PC-9 (cell line): Measurements from ENCODE around the gene FAM177B.

Experiments
- EZH2 ChIP-seq: fragments of 200-600 bp; sonication (generic); IDR thresholded peaks from 2 replicates; pipeline ENCODE4 v1.8.0; 2017; ENCODE audit warnings: antibody characterized with exemption, low read depth
- TF ChIP-seq, protein P1 (sequence below): fragments of 200-600 bp; sonication (generic); conservative IDR thresholded peaks from 2 replicates; pipeline ENCODE4 v1.6.1; 2017; ENCODE audit warnings: mixed run types, antibody characterized with exemption, mild to moderate bottlenecking, moderate library complexity

DNA sequence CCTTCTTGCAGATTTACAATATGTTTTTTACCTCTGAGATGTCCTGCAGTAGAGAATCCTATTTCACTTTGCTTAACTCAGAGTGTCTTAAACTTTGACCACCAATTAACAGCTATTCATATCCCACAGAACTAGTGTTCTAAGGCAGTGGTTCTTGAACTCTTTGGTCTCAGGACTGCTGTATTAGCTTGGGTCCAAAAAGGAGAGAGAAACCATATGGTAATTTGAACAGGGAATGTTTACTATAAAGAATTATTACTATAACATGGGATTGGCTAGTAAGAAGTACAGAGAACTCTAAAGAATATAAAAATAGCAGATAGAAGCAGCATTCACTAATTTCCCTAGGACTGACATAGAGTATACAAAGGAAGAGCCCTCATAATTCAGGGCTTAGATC lies 31.6 kb downstream of the FAM177B start:
- TF ChIP-seq, protein P1, sequence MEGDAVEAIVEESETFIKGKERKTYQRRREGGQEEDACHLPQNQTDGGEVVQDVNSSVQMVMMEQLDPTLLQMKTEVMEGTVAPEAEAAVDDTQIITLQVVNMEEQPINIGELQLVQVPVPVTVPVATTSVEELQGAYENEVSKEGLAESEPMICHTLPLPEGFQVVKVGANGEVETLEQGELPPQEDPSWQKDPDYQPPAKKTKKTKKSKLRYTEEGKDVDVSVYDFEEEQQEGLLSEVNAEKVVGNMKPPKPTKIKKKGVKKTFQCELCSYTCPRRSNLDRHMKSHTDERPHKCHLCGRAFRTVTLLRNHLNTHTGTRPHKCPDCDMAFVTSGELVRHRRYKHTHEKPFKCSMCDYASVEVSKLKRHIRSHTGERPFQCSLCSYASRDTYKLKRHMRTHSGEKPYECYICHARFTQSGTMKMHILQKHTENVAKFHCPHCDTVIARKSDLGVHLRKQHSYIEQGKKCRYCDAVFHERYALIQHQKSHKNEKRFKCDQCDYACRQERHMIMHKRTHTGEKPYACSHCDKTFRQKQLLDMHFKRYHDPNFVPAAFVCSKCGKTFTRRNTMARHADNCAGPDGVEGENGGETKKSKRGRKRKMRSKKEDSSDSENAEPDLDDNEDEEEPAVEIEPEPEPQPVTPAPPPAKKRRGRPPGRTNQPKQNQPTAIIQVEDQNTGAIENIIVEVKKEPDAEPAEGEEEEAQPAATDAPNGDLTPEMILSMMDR, result no peak
- no peak for TF ChIP-seq EZH2
